ENCODE measurements around the gene ACTR5.
"Not testable (repeated sequence)": the region's sequence is repeated elsewhere in the genome, so short reads cannot be mapped to it uniquely, and the experiment has no call there.

Gene ACTR5

GRCh38 chr20:38805958-38806854 lies 57.9 kb downstream of the ACTR5 start:
- peak; percentile 62 for DNase-seq (ENCODE audit: low spot score)

GRCh38 chr20:38806855-38807655 lies 58.8 kb downstream of the ACTR5 start:
- DNase-seq (ENCODE audit: low spot score) = no peak

- DNase-seq (ENCODE audit: low spot score) = no peak
Measured at GRCh38 chr20:38809942-38810341, 61.7 kb downstream of the ACTR5 start.

GRCh38 chr20:38810926-38811630 lies 62.8 kb downstream of the ACTR5 start:
- no peak for DNase-seq (ENCODE audit: low spot score)

- DNase-seq (ENCODE audit: low spot score) = no peak
Measured at GRCh38 chr20:38811769-38812168, 63.5 kb downstream of the ACTR5 start.

- no peak for DNase-seq (ENCODE audit: low spot score)
Measured at GRCh38 chr20:38812182-38812581, 63.9 kb downstream of the ACTR5 start.

GRCh38 chr20:38812709-38813573 lies 64.7 kb downstream of the ACTR5 start:
- no peak for DNase-seq (ENCODE audit: low spot score)

- DNase-seq (ENCODE audit: low spot score) = not testable (repeated sequence)
Measured at GRCh38 chr20:38813574-38813962, 65.3 kb downstream of the ACTR5 start.

- DNase-seq (ENCODE audit: low spot score) = no peak
Measured at GRCh38 chr20:38815446-38815845, 67.2 kb downstream of the ACTR5 start.

GRCh38 chr20:38818113-38819065 lies 70.1 kb downstream of the ACTR5 start:
- no peak for DNase-seq (ENCODE audit: low spot score)
